Neural cell (in vitro differentiated cells): ENCODE results near the gene OR8J3. TPM values are rescaled to one million over a fixed set of nuclear protein-coding genes. Genes with fewer than 3 reads are reported as not detected.

Experiments
- H2AFZ ChIP-seq: fragments of 200-600, 300-800 bp; sonication (generic), shearing (Covaris generic); 2 replicates; pipeline ENCODE4 v1.6.0; 2014; ENCODE audit warnings: low read depth, mild to moderate bottlenecking, antibody characterized with exemption, low read length, moderate library complexity
- H3F3A ChIP-seq: fragments of 200-600 bp; shearing (Covaris generic); 2 replicates; pipeline ENCODE4 v1.6.1; 2016; ENCODE audit warnings: mild to moderate bottlenecking, moderate library complexity, mixed read lengths, antibody characterized with exemption, low read length; ENCODE audit not compliant: insufficient read depth, poor library complexity, severe bottlenecking
- H3K27ac ChIP-seq: fragments of 200-600, 300-800 bp; sonication (generic), shearing (Covaris generic); 2 replicates; pipeline ENCODE4 v1.5.1; 2014; ENCODE audit warnings: mild to moderate bottlenecking, low read length, moderate library complexity
- H3K27me3 ChIP-seq: fragments of 300-800, 200-600 bp; sonication (generic), shearing (Covaris generic); 2 replicates; pipeline ENCODE4 v1.6.0; 2014; ENCODE audit warnings: mild to moderate bottlenecking, low read depth, low read length, moderate library complexity; ENCODE audit not compliant: insufficient read depth
- H3K36me3 ChIP-seq: fragments of 300-800, 200-600 bp; sonication (generic), shearing (Covaris generic); 2 replicates; pipeline ENCODE4 v1.5.1; 2014; ENCODE audit warnings: mild to moderate bottlenecking, antibody characterized with exemption, low read length, moderate library complexity; ENCODE audit not compliant: insufficient read depth
- H3K4me2 ChIP-seq: fragments of 300-800, 200-600 bp; sonication (generic), shearing (Covaris generic); 2 replicates; pipeline ENCODE4 v1.6.0; 2014; ENCODE audit warnings: mild to moderate bottlenecking, low read length
- H3K4me3 ChIP-seq: fragments of 300-800, 200-600 bp; sonication (generic), shearing (Covaris generic); 2 replicates; pipeline ENCODE4 v1.5.1; 2014; ENCODE audit warnings: mild to moderate bottlenecking, low read length, moderate library complexity
- H3K79me2 ChIP-seq: fragments of 200-600 bp; shearing (Covaris generic); replicated peaks from 2 replicates; pipeline ENCODE4 v1.6.0; 2014; ENCODE audit warnings: mild to moderate bottlenecking, low read length, moderate library complexity; ENCODE audit not compliant: insufficient read depth
- H3K9ac ChIP-seq: fragments of 300-800, 200-600 bp; sonication (generic), shearing (Covaris generic); 2 replicates; pipeline ENCODE4 v1.6.1; 2016; ENCODE audit warnings: mild to moderate bottlenecking, low read length, mixed read lengths
- H3K9me2 ChIP-seq: fragments of 200-600 bp; shearing (Covaris generic); 2 replicates; pipeline ENCODE4 v1.6.1; 2016; ENCODE audit warnings: mild to moderate bottlenecking, low read length, mixed read lengths; ENCODE audit not compliant: insufficient read depth
- H3K9me3 ChIP-seq: fragments of 200-600, 300-800 bp; sonication (generic), shearing (Covaris generic); 2 replicates; pipeline ENCODE4 v1.6.1; 2016; ENCODE audit warnings: mild to moderate bottlenecking, mixed run types, low read length, moderate library complexity, mixed read lengths
- H4K20me1 ChIP-seq: fragments of 200-600 bp; shearing (Covaris generic); 2 replicates; pipeline ENCODE4 v1.6.1; 2016; ENCODE audit warnings: mild to moderate bottlenecking, mixed run types; ENCODE audit not compliant: insufficient read depth
- CTCF ChIP-seq: fragments of 450-650 bp; IDR thresholded peaks from 2 replicates; pipeline ENCODE4 v1.5.1; 2014; ENCODE audit warnings: antibody characterized with exemption, mild to moderate bottlenecking, moderate library complexity; ENCODE audit not compliant: poor library complexity, severe bottlenecking
- POLR2AphosphoS5 ChIP-seq: IDR thresholded peaks from 2 replicates; pipeline ENCODE4 v1.6.1; 2012
- RAD21 ChIP-seq: fragments of 450-650 bp; conservative IDR thresholded peaks from 2 replicates; pipeline ENCODE4 v1.6.1; 2014; ENCODE audit warnings: antibody characterized with exemption, mild to moderate bottlenecking, moderate library complexity
- polyA plus RNA-seq: library from polyadenylated mRNA; depleted of rRNA; stranded (reverse); fragments of >200 nt; gene quantifications from 2 replicates; pipeline ENCODE4 v1.2.3, GENCODE V29; 2014
- small RNA-seq, 3 experiments: library from RNA; depleted of rRNA; stranded (forward); fragments of <200 nt; gene quantifications; one replicate each; pipeline ENCODE3, GENCODE V24; 2012

Gene OR8J3
- polyA plus RNA-seq, 1 donor from 2014 or later, result not detected

GRCh38 chr11:56089697-56090096, 50.3 kb downstream of the OR8J3 start:
- no peak overlapping the region for H3K4me3 ChIP-seq
- no peak overlapping the region for H3K9ac ChIP-seq
- H3K9me2 ChIP-seq, result no peaks in the 10 kb centered on the region
- no peak overlapping the region for H3K27ac ChIP-seq
- TF ChIP-seq RAD21 (peak; percentile 56), CTCF (peak; percentile 47), POLR2AphosphoS5 (no peak)
- no peaks in the 10 kb centered on the region for H3K9me3 ChIP-seq
- no peaks in the 10 kb centered on the region for H3F3A ChIP-seq
- H3K36me3 ChIP-seq, result no peaks in the 10 kb centered on the region
- H2AFZ ChIP-seq, result no peak overlapping the region
- no peaks in the 10 kb centered on the region for H3K27me3 ChIP-seq
- H3K4me2 ChIP-seq, result no peak overlapping the region
- no peaks in the 10 kb centered on the region for H4K20me1 ChIP-seq
- no peaks in the 10 kb centered on the region for H3K79me2 ChIP-seq

Small RNAs within 50 kb of the gene (small RNA-seq; reads per million reads assigned to genes)
- 0 reads per million in 3 experiments for gene OR8I4P

Other genes with a start within 250 kb of the OR8J3 start
- gene OR5W2, start 225.6 kb downstream of the OR8J3 start, polyA plus RNA-seq, result not detected in 2 replicates
- not detected in 2 replicates for gene OR5I1, start 203.8 kb downstream of the OR8J3 start, polyA plus RNA-seq
- gene OR10AG1, start 170.3 kb downstream of the OR8J3 start, polyA plus RNA-seq, result not detected in 2 replicates
- not detected in 2 replicates for gene OR5F1, start 145.6 kb downstream of the OR8J3 start, polyA plus RNA-seq
- not detected in 2 replicates for gene OR5AS1, start 112.5 kb downstream of the OR8J3 start, polyA plus RNA-seq
- gene OR8I2, start 46.9 kb downstream of the OR8J3 start, polyA plus RNA-seq, result not detected in 2 replicates
- not detected in 2 replicates for gene OR8H2, start 36.5 kb downstream of the OR8J3 start, polyA plus RNA-seq
- not detected in 2 replicates for gene OR8H3, start 17.8 kb downstream of the OR8J3 start, polyA plus RNA-seq
- gene OR8K5, start 20.1 kb upstream of the OR8J3 start, polyA plus RNA-seq, result not detected in 2 replicates
- not detected in 2 replicates for gene OR5J2, start 36.4 kb upstream of the OR8J3 start, polyA plus RNA-seq
- not detected in 2 replicates for gene OR5T2, start 94.1 kb upstream of the OR8J3 start, polyA plus RNA-seq
- not detected in 2 replicates for gene OR5T3, start 112.1 kb upstream of the OR8J3 start, polyA plus RNA-seq
- gene OR5T1, start 134.0 kb upstream of the OR8J3 start, polyA plus RNA-seq, result not detected in 2 replicates
- not detected in 2 replicates for gene OR8H1, start 152.1 kb upstream of the OR8J3 start, polyA plus RNA-seq
- not detected in 2 replicates for gene OR8K3, start 174.9 kb upstream of the OR8J3 start, polyA plus RNA-seq
- 0.60 TPM in 1 of 2 replicates, not detected in the other for gene OR8K1, start 205.8 kb upstream of the OR8J3 start, polyA plus RNA-seq
- not detected in 2 replicates for gene OR8J1, start 214.1 kb upstream of the OR8J3 start, polyA plus RNA-seq
- not detected in 2 replicates for gene OR8U1, start 235.4 kb upstream of the OR8J3 start, polyA plus RNA-seq